HEK293T (cell line): Measurements from ENCODE around the gene ZBTB44.
"Not testable (repeated sequence)": the region's sequence is repeated elsewhere in the genome, so short reads cannot be mapped to it uniquely, and the experiment has no call there.

ENCODE experiments used
- CTCF ChIA-PET: fragments of 350-600 bp; formaldehyde crosslinking; extraction: SDS; loops from one replicate; lab custom pipeline; 2021; ENCODE audit warnings: antibody characterized with exemption, inconsistent platforms; lab: Yijun Ruan, JAX
- POLR2A ChIA-PET: fragments of 350-600 bp; formaldehyde crosslinking; extraction: SDS; loops from one replicate; lab custom pipeline; 2020; ENCODE audit warnings: antibody characterized with exemption, inconsistent platforms; lab: Yijun Ruan, JAX
- DNase-seq: peaks from one replicate; pipeline ENCODE4 v3.0.0; 2012; ENCODE audit warnings: mixed read lengths; ENCODE audit errors: extremely low spot score
- ARNT ChIP-seq: fragments of 450-650 bp; IDR thresholded peaks from 2 replicates; pipeline ENCODE4 v1.6.1; 2017; ENCODE audit warnings: mild to moderate bottlenecking
- BHLHE40 ChIP-seq: fragments of 450-650 bp; IDR thresholded peaks from 2 replicates; pipeline ENCODE4 v1.6.1; 2016; ENCODE audit warnings: mild to moderate bottlenecking, moderate library complexity, borderline replicate concordance
- CTBP1 ChIP-seq: fragments of 450-650 bp; IDR thresholded peaks from 2 replicates; pipeline ENCODE4 v1.6.1; 2016; ENCODE audit warnings: borderline replicate concordance
- ELF4 ChIP-seq: fragments of 450-650 bp; IDR thresholded peaks from 2 replicates; pipeline ENCODE4 v1.6.1; 2017; ENCODE audit warnings: antibody characterized with exemption
- FOXA1 ChIP-seq: fragments of 450-650 bp; IDR thresholded peaks from 2 replicates; pipeline ENCODE4 v1.6.1; 2016; ENCODE audit warnings: mild to moderate bottlenecking
- FOXK2 ChIP-seq: fragments of 450-650 bp; IDR thresholded peaks from 2 replicates; pipeline ENCODE4 v1.6.1; 2016; ENCODE audit warnings: mild to moderate bottlenecking
- FOXM1 ChIP-seq: fragments of 450-650 bp; IDR thresholded peaks from 2 replicates; pipeline ENCODE4 v1.6.1; 2017; ENCODE audit warnings: mild to moderate bottlenecking, borderline replicate concordance
- HDGF ChIP-seq: fragments of 450-650 bp; IDR thresholded peaks from 2 replicates; pipeline ENCODE4 v1.6.1; 2017; ENCODE audit warnings: antibody characterized with exemption, borderline replicate concordance
- L3MBTL2 ChIP-seq: fragments of 450-650 bp; conservative IDR thresholded peaks from 2 replicates; pipeline ENCODE4 v1.6.1; 2016; ENCODE audit warnings: mild to moderate bottlenecking
- LEF1 ChIP-seq: fragments of 450-650 bp; IDR thresholded peaks from 2 replicates; pipeline ENCODE4 v1.6.1; 2017; ENCODE audit warnings: mild to moderate bottlenecking, borderline replicate concordance
- NFRKB ChIP-seq: fragments of 450-650 bp; IDR thresholded peaks from 2 replicates; pipeline ENCODE4 v1.6.1; 2016; ENCODE audit warnings: mild to moderate bottlenecking, moderate library complexity
- SP1 ChIP-seq: fragments of 450-650 bp; IDR thresholded peaks from 2 replicates; pipeline ENCODE4 v1.6.1; 2017
- SUZ12 ChIP-seq: fragments of 450-650 bp; IDR thresholded peaks from 2 replicates; pipeline ENCODE4 v1.6.1; 2016; ENCODE audit warnings: mild to moderate bottlenecking
- TARDBP ChIP-seq: fragments of 450-650 bp; IDR thresholded peaks from 2 replicates; pipeline ENCODE4 v1.6.1; 2016
- ZNF384 ChIP-seq: fragments of 450-650 bp; IDR thresholded peaks from 2 replicates; pipeline ENCODE4 v1.6.1; 2016
- TF ChIP-seq, protein P1 (sequence below): fragments of 450-650 bp; IDR thresholded peaks from 2 replicates; pipeline ENCODE4 v1.6.1; 2016

ZBTB44 gene

GRCh38 chr11:130338667-130339066 is 23.9 kb upstream of the ZBTB44 start:
- TF ChIP-seq ZNF384 (no peak), SUZ12 (no peak), SP1 (no peak), NFRKB (no peak), TARDBP (no peak), HDGF (no peak), FOXM1 (no peak), L3MBTL2 (no peak), FOXK2 (no peak), FOXA1 (no peak), CTBP1 (no peak), ARNT (no peak)
- TF ChIP-seq, protein P1, sequence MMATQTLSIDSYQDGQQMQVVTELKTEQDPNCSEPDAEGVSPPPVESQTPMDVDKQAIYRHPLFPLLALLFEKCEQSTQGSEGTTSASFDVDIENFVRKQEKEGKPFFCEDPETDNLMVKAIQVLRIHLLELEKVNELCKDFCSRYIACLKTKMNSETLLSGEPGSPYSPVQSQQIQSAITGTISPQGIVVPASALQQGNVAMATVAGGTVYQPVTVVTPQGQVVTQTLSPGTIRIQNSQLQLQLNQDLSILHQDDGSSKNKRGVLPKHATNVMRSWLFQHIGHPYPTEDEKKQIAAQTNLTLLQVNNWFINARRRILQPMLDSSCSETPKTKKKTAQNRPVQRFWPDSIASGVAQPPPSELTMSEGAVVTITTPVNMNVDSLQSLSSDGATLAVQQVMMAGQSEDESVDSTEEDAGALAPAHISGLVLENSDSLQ: no peak
- POLR2A ChIA-PET: no interaction called here
- CTCF ChIA-PET: interaction anchor here (0.6 kb wide), 1 partner anchor 556 kb away, joined by 5 read pairs; no protein-coding TSS in a partner anchor
- no peak for DNase-seq

DNA sequence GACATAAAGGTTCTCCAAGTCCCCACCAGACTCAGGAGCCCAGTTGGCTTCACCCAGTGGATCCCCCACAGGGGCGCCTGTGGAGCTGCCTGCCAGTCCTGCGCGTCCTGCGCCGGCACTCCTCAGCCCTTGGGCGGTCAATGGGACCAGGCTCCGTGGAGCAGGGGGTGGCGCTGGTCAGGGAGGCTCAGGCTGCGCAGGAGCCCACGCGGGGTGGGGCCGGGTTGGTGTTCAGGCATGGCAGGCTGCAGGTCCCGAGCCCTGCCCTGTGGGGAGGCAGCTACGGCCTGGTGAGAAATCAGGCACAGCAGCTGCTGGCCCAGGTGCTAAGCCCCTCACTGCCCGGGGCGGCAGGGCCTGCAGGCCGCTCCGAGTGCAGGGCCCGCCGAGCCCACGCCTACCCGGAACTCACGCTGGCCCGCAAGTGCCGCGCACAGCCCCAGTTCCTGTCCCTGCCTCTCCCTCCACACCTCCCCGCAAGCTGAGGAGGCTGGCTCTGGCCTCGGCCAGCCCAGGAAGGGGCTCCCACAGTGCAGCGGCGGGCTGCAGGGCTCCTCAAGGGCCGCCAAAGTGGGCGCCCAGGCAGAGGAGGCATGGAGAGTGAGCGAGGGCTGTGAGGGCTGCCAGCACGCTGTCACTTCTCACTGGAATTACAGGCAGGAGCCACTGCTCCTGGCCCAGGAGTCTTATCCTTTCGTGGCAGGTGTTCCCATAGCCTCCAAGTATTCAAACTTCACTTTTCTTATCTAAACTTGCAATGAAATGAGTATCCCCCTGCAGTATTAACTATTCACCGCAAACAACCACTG is 22.8 kb upstream of the ZBTB44 start:
- no peak for DNase-seq
- TF ChIP-seq FOXM1 (no peak), TARDBP (no peak), FOXA1 (no peak), ZNF384 (no peak), BHLHE40 (no peak), HDGF (no peak), ARNT (no peak), ELF4 (no peak)
- CTCF ChIA-PET: no interaction called here
- POLR2A ChIA-PET: no interaction called here

DNA sequence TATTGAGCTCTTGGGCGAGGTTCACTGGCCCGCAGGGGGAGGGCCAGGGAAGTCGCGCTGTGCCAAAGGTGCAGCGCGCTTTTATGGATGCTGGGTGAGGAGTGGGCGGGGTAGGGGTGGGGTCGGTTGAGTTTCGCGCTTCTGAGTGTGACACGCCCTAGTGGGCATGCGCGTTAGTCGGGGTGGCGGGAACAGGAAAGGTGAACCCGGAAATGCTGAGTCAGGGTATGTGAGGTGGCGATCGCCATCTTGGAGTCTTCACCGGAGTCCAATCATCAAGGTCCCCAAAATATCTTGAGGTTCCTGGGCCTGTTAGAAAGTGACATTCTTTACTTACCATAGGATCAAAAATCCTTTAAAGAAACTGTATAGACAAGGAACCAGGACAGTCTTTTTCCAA is 16.7 kb upstream of the ZBTB44 start:
- CTCF ChIA-PET: interaction anchor here (0.6 kb wide), 1 partner anchor 37 kb away, joined by 4 read pairs; no protein-coding TSS in a partner anchor
- DNase-seq, POLR2A ChIA-PET: not testable (repeated sequence)

DNA sequence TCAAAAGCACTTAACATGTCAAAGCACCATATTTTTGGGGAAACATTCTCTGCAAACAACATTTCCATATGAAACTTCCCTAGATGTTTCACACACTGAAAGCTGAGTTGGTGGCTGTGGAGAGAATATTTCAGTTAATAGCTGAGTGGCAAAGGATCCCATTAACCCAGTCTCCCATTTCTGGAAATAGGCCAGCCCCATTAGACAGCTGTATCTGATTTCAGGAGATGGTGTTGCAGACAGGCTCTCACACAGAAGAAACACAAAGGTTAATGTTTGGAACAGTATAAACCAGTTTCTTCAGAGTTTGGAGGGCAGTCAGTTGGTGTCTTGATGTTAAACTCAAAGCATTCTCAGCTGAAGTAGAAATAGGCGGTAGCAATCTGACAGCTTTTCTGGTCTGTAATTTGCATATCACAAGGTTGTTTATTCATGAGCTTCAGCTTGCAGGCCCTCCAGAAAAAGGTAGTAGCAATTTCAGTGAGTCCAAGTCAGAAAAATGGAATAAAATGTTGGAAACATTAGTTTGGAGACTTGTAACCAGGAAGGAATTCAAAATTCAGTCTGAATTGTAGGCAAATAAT is 15.5 kb upstream of the ZBTB44 start:
- TF ChIP-seq SUZ12: no peak
- TF ChIP-seq ARNT: no peak
- TF ChIP-seq SP1: no peak
- no peak for TF ChIP-seq ELF4
- no peak for TF ChIP-seq CTBP1
- TF ChIP-seq FOXK2: no peak
- TF ChIP-seq, protein P1: no peak
- TF ChIP-seq HDGF: no peak
- TF ChIP-seq FOXM1: no peak
- no peak for TF ChIP-seq BHLHE40
- TF ChIP-seq NFRKB: no peak
- no peak for TF ChIP-seq LEF1
- TF ChIP-seq FOXA1: no peak
- no peak for TF ChIP-seq ZNF384
- TF ChIP-seq TARDBP: no peak
- no peak for TF ChIP-seq L3MBTL2
- ChIA-PET CTCF (interaction anchor here (1.1 kb wide), 1 partner anchor 60 kb away, joined by 3 read pairs; no protein-coding TSS in a partner anchor), POLR2A (no interaction called here)
- no peak for DNase-seq

DNA sequence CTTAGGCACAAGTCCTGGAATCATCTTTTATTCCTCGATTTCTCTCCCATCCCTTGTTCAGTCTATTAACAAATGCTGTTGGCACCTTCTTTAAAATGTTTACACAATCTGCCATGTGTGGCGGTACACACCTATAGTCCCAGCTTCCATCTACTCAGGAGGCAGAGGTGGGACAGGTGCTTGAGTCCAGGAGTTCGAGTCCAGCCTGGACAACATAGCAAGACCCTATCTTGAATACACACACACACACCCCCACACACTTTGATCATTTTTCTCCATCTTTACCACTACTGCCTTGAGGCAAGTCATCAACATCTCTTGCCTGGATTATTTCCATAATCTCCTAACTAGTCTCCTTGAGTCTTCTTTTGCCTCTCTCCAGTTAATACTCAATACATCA is 13.7 kb upstream of the ZBTB44 start:
- ChIA-PET POLR2A (no interaction called here), CTCF (no interaction called here)
- no peak for DNase-seq
- TF ChIP-seq ARNT: no peak
- TF ChIP-seq BHLHE40: no peak
- no peak for TF ChIP-seq CTBP1
- no peak for TF ChIP-seq SUZ12

DNA sequence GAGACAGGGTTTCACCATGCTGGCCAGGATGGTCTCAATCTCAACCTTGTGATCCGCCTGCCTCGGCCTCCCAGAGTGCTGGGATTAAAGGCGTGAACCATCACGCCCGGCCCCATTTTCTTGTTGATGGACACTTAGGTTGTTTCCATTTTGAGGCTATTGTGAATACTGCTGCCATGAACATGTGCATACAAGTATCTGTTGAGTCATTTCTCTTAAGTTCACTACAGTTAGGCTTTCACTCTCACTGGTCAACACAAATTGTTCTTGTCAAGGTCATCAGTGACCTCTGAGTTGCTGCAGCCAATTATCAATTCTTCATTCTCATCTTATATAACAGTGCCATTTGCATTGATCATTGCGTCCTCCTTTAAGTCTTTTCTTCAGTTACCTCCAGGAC is 13.0 kb upstream of the ZBTB44 start:
- CTCF ChIA-PET: no interaction called here
- TF ChIP-seq FOXK2 (no peak), HDGF (no peak), BHLHE40 (no peak), CTBP1 (no peak), SP1 (no peak)
- TF ChIP-seq, protein P1: no peak
- DNase-seq: no peak
- POLR2A ChIA-PET: no interaction called here

- CTCF ChIA-PET: no interaction called here
- DNase-seq: no peak
These were observed 11.0 kb upstream of the ZBTB44 start for GRCh38 chr11:130325691-130326090.

More at GRCh38 chr11:130325691-130326090, 11.0 kb upstream of the ZBTB44 start:
- TF ChIP-seq, protein P1: no peak
- TF ChIP-seq ARNT: no peak
- no peak for TF ChIP-seq ELF4
- no peak for TF ChIP-seq BHLHE40
- no peak for TF ChIP-seq L3MBTL2
- TF ChIP-seq FOXM1: no peak
- TF ChIP-seq ZNF384: no peak
- no peak for TF ChIP-seq LEF1
- TF ChIP-seq SUZ12: no peak
- no peak for TF ChIP-seq NFRKB
- TF ChIP-seq FOXA1: no peak
- TF ChIP-seq FOXK2: no peak
- TF ChIP-seq TARDBP: no peak
- no peak for TF ChIP-seq HDGF
- TF ChIP-seq SP1: no peak
- TF ChIP-seq CTBP1: no peak
- POLR2A ChIA-PET: no interaction called here
